ENCODE data around the gene FSTL1.

GRCh38 chr3:120404876-120405275 is 45.9 kb downstream of the FSTL1 start:
- TF ChIP-seq POLR2A (IDR thresholded peaks at IDR 0.05; ENCODE audit: low read length) (no peak), GATA1 (IDR thresholded peaks at IDR 0.05; ENCODE audit: low read depth, low read length) (no peak)
